HCT116 (cell line): ENCODE measurements around the gene GOT1. TPM values are rescaled to one million over a fixed set of nuclear protein-coding genes. Genes with fewer than 3 reads are reported as not detected.
A peak's percentile ranks its signal among the peaks of the same experiment; 100 is the strongest.

ENCODE experiments used
- ATAC-seq: fragments of 200-7000 bp; cut with Tn5 transposase; 2 replicates; pipeline ENCODE4 v1.9.1; 2020; ENCODE audit warnings: mild to moderate bottlenecking, moderate library complexity
- BruUV-seq: library from RNA; stranded (reverse); fragments of 400-500 nt; replicated peaks from 2 replicates; lab custom pipeline; 2021; lab: Mats Ljungman, UMichigan
- CTCF ChIA-PET: fragments of 300-600 bp; sonication (Branson Sonifier 250); formaldehyde crosslinking; loops from one replicate; lab custom pipeline; 2021; ENCODE audit warnings: antibody characterized with exemption; lab: Charles Lee
- POLR2A ChIA-PET: fragments of 300-600, 350-600 bp; sonication (Branson Sonifier 250); formaldehyde crosslinking; loops from one replicate; lab custom pipeline; 2021; ENCODE audit warnings: antibody characterized with exemption; lab: Charles Lee
- RAD21 ChIA-PET, 2 experiments: fragments of 300-600 bp; sonication (Branson Sonifier 250); formaldehyde crosslinking; loops; one replicate each; lab custom pipeline; 2023; ENCODE audit warnings: low total read pairs in 2 of 2; ENCODE audit not compliant: uncharacterized antibody in 2 of 2, unreplicated experiment in 2 of 2, low non-redundant PET in 1 of 2; lab: Charles Lee
- DNase-seq: peaks from one replicate; pipeline ENCODE4 v3.0.0-alpha.2; 2010; ENCODE audit warnings: low read depth, low spot score
- H2AFZ ChIP-seq: fragments of 200-600 bp; shearing (Covaris generic), sonication (generic); 2 replicates; pipeline ENCODE4 v1.6.1; 2017; ENCODE audit warnings: low read depth, mixed run types, mixed read lengths, antibody characterized with exemption, low read length; ENCODE audit not compliant: poor library complexity, severe bottlenecking
- H3K27ac ChIP-seq: 2 replicates; pipeline ENCODE4 v1.5.1; 2012; ENCODE audit warnings: low read depth, low read length
- H3K27me3 ChIP-seq: fragments of 200-600 bp; sonication (generic); 2 replicates; pipeline ENCODE4 v1.6.1; 2016; ENCODE audit warnings: mixed run types, low read length, mixed read lengths; ENCODE audit not compliant: insufficient read depth
- H3K36me3 ChIP-seq, 2 experiments: fragments of 200-500 bp in 1 of 2; fragments of 200-600 bp in 1 of 2; sonication (Bioruptor generic) in 1 of 2; sonication (generic) in 1 of 2; 2 replicates each; pipeline versions ENCODE4 v1.5.1 to v1.6.1; 2014 to 2016; ENCODE audit warnings: low read length in 2 of 2, inconsistent platforms in 1 of 2, mixed read lengths in 1 of 2, mixed run types in 1 of 2; ENCODE audit not compliant: insufficient read depth in 2 of 2, control insufficient read depth in 1 of 2
- H3K4me1 ChIP-seq, 2 experiments: fragments of 200-600 bp in 1 of 2; sonication (generic) in 1 of 2; 2 replicates each; pipeline versions ENCODE4 v1.5.1 to v1.6.1; 2012 to 2017; ENCODE audit warnings: low read length in 2 of 2, inconsistent platforms in 1 of 2, mild to moderate bottlenecking in 1 of 2, mixed read lengths in 1 of 2, mixed run types in 1 of 2, moderate library complexity in 1 of 2; ENCODE audit not compliant: insufficient read depth in 2 of 2, control insufficient read depth in 1 of 2
- H3K4me2 ChIP-seq: fragments of 200-600 bp; sonication (generic); 2 replicates; pipeline ENCODE4 v1.6.1; 2017; ENCODE audit warnings: mixed run types, low read length, mixed read lengths
- H3K4me3 ChIP-seq, 2 experiments: fragments of 200-600 bp in 1 of 2; sonication (generic) in 1 of 2; replicated peaks in 1 of 2; 2 replicates each; pipeline ENCODE4 v1.5.1; 2011 to 2016; ENCODE audit warnings: low read length in 2 of 2, control low read depth in 1 of 2, low read depth in 1 of 2, mild to moderate bottlenecking in 1 of 2, mixed read lengths in 1 of 2, mixed run types in 1 of 2
- H3K79me2 ChIP-seq: fragments of 200-600 bp; sonication (generic); 2 replicates; pipeline ENCODE4 v1.6.1; 2017; ENCODE audit warnings: mild to moderate bottlenecking, mixed run types, low read length, moderate library complexity, mixed read lengths; ENCODE audit not compliant: insufficient read depth
- H3K9ac ChIP-seq: fragments of 200-600 bp; sonication (generic); 2 replicates; pipeline ENCODE4 v1.6.1; 2016; ENCODE audit warnings: low read length, mixed read lengths
- H3K9me2 ChIP-seq: fragments of 200-600 bp; sonication (generic), shearing (Covaris generic); 2 replicates; pipeline ENCODE4 v1.6.1; 2017; ENCODE audit warnings: mixed run types, mild to moderate bottlenecking, moderate library complexity; ENCODE audit not compliant: insufficient read depth
- H3K9me3 ChIP-seq, 2 experiments: fragments of 200-500 bp in 1 of 2; fragments of 200-600 bp in 1 of 2; sonication (Bioruptor generic) in 1 of 2; sonication (generic) in 1 of 2; 2 replicates each; pipeline ENCODE4 v1.6.1; 2014 to 2017; ENCODE audit warnings: low read length in 2 of 2, mixed read lengths in 2 of 2, inconsistent platforms in 1 of 2, low read depth in 1 of 2, mild to moderate bottlenecking in 1 of 2, mixed run types in 1 of 2, moderate library complexity in 1 of 2; ENCODE audit not compliant: control insufficient read depth in 1 of 2, insufficient read depth in 1 of 2
- H4K20me1 ChIP-seq: fragments of 200-600 bp; sonication (generic), shearing (Covaris generic); 2 replicates; pipeline ENCODE4 v1.6.1; 2017; ENCODE audit warnings: mixed run types, mild to moderate bottlenecking, moderate library complexity; ENCODE audit not compliant: insufficient read depth
- ATF3 ChIP-seq: IDR thresholded peaks from 2 replicates; pipeline ENCODE4 v1.6.1; 2012
- JUND ChIP-seq: IDR thresholded peaks from 2 replicates; pipeline ENCODE4 v1.6.1; 2012
- POLR2AphosphoS5 ChIP-seq: IDR thresholded peaks from 2 replicates; pipeline ENCODE4 v1.6.1; 2011; ENCODE audit warnings: mild to moderate bottlenecking, low read depth, low read length, moderate library complexity
- ZFX ChIP-seq: fragments of 450-650 bp; IDR thresholded peaks from 2 replicates; pipeline ENCODE4 v1.6.1; 2017
- intact Hi-C: fragments of 100-400 bp; cut with micrococcal nuclease; formaldehyde crosslinking; loops from 2 replicates; pipeline ENCODE4 v1.10.0; 2022
- total RNA-seq: library from RNA; stranded (reverse); gene quantifications from one replicate; pipeline ENCODE4 v1.2.1, GENCODE V29; 2021; ENCODE audit not compliant: unreplicated experiment
- TF ChIP-seq, protein P1 (sequence below): IDR thresholded peaks from 2 replicates; pipeline ENCODE4 v1.6.1; 2012; ENCODE audit warnings: low read depth
- TF ChIP-seq, protein P2 (sequence below), 3 experiments: fragments of 200-600 bp in 1 of 3; sonication (generic) in 1 of 3; IDR thresholded peaks in 2 of 3; conservative IDR thresholded peaks in 1 of 3; 2 replicates each; pipeline ENCODE4 v1.5.1; 2012 to 2017; ENCODE audit warnings: low read depth in 2 of 3, low read length in 2 of 3, antibody characterized with exemption in 1 of 3, borderline replicate concordance in 1 of 3, control low read depth in 1 of 3, mild to moderate bottlenecking in 1 of 3, mixed read lengths in 1 of 3, mixed run types in 1 of 3, moderate library complexity in 1 of 3; ENCODE audit not compliant: insufficient read depth in 1 of 3

The GOT1 gene
- total RNA-seq, 1 experiment from 2014 or later: 135 TPM

DNA sequence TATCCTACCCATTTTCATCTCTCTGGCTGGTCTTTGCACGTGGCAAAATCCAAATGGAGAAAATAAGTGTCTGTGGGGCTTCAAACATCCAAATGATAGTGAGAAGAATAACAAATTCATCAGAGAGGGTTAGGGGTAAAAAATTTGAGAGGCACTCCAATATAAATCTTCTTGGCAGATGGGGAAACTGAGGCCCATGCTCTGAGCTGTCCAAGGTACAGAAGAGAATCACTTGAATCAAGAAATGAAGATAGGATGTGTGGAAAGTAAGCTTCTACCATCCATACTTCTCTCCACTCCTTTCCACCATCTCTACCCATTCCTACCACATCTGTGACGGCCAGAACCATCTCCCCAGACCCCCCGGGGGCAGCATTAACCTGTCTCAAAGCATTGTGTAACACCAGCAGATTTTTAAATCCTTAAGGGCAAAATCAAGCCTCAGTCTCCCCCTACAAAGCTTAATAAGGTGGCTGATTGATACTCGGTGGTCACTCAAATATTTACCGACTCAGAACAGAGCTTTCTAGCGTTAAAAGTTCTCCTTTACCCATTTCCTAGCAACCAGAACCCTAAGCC, 818 bp downstream of the GOT1 start:
- no peaks in the 10 kb centered on the region for H3K27me3 ChIP-seq
- H3K9me3 ChIP-seq: no peaks in the 10 kb centered on the region
- peaks cover 73% of the 10 kb centered on the region for H3K79me2 ChIP-seq
- H3K9ac ChIP-seq: peak overlapping the region; percentile 83
- H3K9me2 ChIP-seq: no peaks in the 10 kb centered on the region
- ChIA-PET RAD21 (no interaction called here), POLR2A (interaction anchor here (1.1 to 2.6 kb wide), 13 partner anchors 10 to 192 kb away, joined by 3 to 23 read pairs (median 5); partner anchors contain the start of gene SLC25A28), CTCF (interaction anchor here (0.9 to 1.4 kb wide), 2 partner anchors 12 to 21 kb away, joined by 3 read pairs; no protein-coding TSS in a partner anchor)
- intact Hi-C loops: loop anchor here (5.0 kb wide), 1 partner anchor 303 kb away; the partner anchor contains the start of genes COX15 and CUTC
- H3K4me2 ChIP-seq: peak overlapping the region; percentile 83
- no peak overlapping the region for H2AFZ ChIP-seq
- BruUV-seq: TSS peak; percentile 49
- peaks cover 4 to 7% of the 10 kb centered on the region in 2 experiments; a peak in 3 of 4 replicates for H3K36me3 ChIP-seq
- ATAC-seq (no peak), DNase-seq (no peak)
- TF ChIP-seq, protein P1, sequence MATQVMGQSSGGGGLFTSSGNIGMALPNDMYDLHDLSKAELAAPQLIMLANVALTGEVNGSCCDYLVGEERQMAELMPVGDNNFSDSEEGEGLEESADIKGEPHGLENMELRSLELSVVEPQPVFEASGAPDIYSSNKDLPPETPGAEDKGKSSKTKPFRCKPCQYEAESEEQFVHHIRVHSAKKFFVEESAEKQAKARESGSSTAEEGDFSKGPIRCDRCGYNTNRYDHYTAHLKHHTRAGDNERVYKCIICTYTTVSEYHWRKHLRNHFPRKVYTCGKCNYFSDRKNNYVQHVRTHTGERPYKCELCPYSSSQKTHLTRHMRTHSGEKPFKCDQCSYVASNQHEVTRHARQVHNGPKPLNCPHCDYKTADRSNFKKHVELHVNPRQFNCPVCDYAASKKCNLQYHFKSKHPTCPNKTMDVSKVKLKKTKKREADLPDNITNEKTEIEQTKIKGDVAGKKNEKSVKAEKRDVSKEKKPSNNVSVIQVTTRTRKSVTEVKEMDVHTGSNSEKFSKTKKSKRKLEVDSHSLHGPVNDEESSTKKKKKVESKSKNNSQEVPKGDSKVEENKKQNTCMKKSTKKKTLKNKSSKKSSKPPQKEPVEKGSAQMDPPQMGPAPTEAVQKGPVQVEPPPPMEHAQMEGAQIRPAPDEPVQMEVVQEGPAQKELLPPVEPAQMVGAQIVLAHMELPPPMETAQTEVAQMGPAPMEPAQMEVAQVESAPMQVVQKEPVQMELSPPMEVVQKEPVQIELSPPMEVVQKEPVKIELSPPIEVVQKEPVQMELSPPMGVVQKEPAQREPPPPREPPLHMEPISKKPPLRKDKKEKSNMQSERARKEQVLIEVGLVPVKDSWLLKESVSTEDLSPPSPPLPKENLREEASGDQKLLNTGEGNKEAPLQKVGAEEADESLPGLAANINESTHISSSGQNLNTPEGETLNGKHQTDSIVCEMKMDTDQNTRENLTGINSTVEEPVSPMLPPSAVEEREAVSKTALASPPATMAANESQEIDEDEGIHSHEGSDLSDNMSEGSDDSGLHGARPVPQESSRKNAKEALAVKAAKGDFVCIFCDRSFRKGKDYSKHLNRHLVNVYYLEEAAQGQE: no peak
- TF ChIP-seq JUND (0 out of 2 replicates have a peak, but pooled peaks have one; percentile 7), ATF3 (no peak), POLR2AphosphoS5 (peak; percentile 28; the same call in 1 of the 2 replicates), ZFX (no peak)
- TF ChIP-seq, protein P2, sequence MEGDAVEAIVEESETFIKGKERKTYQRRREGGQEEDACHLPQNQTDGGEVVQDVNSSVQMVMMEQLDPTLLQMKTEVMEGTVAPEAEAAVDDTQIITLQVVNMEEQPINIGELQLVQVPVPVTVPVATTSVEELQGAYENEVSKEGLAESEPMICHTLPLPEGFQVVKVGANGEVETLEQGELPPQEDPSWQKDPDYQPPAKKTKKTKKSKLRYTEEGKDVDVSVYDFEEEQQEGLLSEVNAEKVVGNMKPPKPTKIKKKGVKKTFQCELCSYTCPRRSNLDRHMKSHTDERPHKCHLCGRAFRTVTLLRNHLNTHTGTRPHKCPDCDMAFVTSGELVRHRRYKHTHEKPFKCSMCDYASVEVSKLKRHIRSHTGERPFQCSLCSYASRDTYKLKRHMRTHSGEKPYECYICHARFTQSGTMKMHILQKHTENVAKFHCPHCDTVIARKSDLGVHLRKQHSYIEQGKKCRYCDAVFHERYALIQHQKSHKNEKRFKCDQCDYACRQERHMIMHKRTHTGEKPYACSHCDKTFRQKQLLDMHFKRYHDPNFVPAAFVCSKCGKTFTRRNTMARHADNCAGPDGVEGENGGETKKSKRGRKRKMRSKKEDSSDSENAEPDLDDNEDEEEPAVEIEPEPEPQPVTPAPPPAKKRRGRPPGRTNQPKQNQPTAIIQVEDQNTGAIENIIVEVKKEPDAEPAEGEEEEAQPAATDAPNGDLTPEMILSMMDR (IDR thresholded peaks at IDR 0.05 in 2 of 3, conservative IDR thresholded peaks at IDR 0.05 in 1 of 3; ENCODE audit: borderline replicate concordance in 1 of 3, insufficient read depth in 1 of 3, low read depth in 2 of 3, low read length in 2 of 3): no peak
- peaks cover 7 to 22% of the 10 kb centered on the region in 2 experiments; a peak in 3 of 4 replicates for H3K4me1 ChIP-seq
- H3K27ac ChIP-seq: peak overlapping the region; percentile 62; the same call in 1 of the 2 replicates
- H4K20me1 ChIP-seq: no peaks in the 10 kb centered on the region
- H3K4me3 ChIP-seq: peak overlapping the region; percentile 72 to 84
